Transverse colon (tissue), 4 donors: Measurements from ENCODE around the gene COL19A1. TPM values are rescaled to one million over a fixed set of nuclear protein-coding genes. Genes with fewer than 3 reads are reported as not detected.

Experiments
- DNase-seq: peaks from one replicate; pipeline ENCODE4 v3.0.0-alpha.2; 2019
- H3K27ac ChIP-seq, 4 donors: fragments of 200-600 bp; sonication (generic); 2 replicates each; pipeline ENCODE4 v1.5.1; 2016 to 2018; ENCODE audit warnings: inconsistent platforms in 4 of 4
- H3K27me3 ChIP-seq: fragments of 200-600 bp; sonication (generic); 2 replicates; pipeline ENCODE4 v1.5.1; 2017; ENCODE audit warnings: inconsistent platforms
- H3K36me3 ChIP-seq, 4 donors: fragments of 200-600 bp; sonication (generic); 2 replicates each; pipeline ENCODE4 v1.5.1; 2017 to 2019; ENCODE audit warnings: inconsistent platforms in 4 of 4
- H3K4me1 ChIP-seq, 4 donors: fragments of 200-600 bp; sonication (generic); 2 replicates each; pipeline ENCODE4 v1.5.1; 2017 to 2020; ENCODE audit warnings: inconsistent platforms in 4 of 4
- H3K4me3 ChIP-seq, 4 donors: fragments of 200-600 bp; sonication (generic); 1 replicate in 1 of 4; 2 replicates in 3 of 4; pipeline versions ENCODE4 v1.5.1 to v1.6.1; 2017 to 2019; ENCODE audit warnings: inconsistent platforms in 4 of 4
- H3K9me3 ChIP-seq, 2 donors: fragments of 200-600 bp; sonication (generic); 2 replicates each; pipeline ENCODE4 v1.5.1; 2017 to 2019; ENCODE audit warnings: inconsistent platforms in 2 of 2
- CTCF ChIP-seq, 5 experiments: fragments of 200-600 bp in 3 of 5; fragments of 450-650 bp in 2 of 5; sonication (generic) in 3 of 5; IDR thresholded peaks; 1 replicate in 2 of 5; 2 replicates in 3 of 5; pipeline ENCODE4 v1.5.1; 2016 to 2017; ENCODE audit warnings: antibody characterized with exemption in 5 of 5, inconsistent platforms in 3 of 5, mild to moderate bottlenecking in 2 of 5, moderate library complexity in 1 of 5
- EP300 ChIP-seq: sonication (generic); formaldehyde crosslinking; IDR thresholded peaks from one replicate; pipeline ENCODE4 v1.6.1; 2017; ENCODE audit warnings: antibody characterized with exemption, low read depth
- POLR2A ChIP-seq: fragments of 450-650 bp; IDR thresholded peaks from one replicate; pipeline ENCODE4 v1.6.1; 2016; ENCODE audit warnings: antibody characterized with exemption, mild to moderate bottlenecking, moderate library complexity
- POLR2AphosphoS5 ChIP-seq, 3 donors: sonication (generic); formaldehyde crosslinking; IDR thresholded peaks; one replicate each; pipeline ENCODE4 v1.6.1; 2016; ENCODE audit warnings: antibody characterized with exemption in 3 of 3
- WGBS, 2 donors: methylation state at CpG; one replicate each; pipeline ENCODE4 v1.1.5; 2018; ENCODE audit warnings: low coverage in 1 of 2; 5-methylcytosine and 5-hydroxymethylcytosine counted together
- in situ Hi-C, 4 donors: fragments of 200-750 bp; cut with MboI; loops; one replicate each; pipeline versions ENCODE4 v1.15.0 to v1.15.1; 2017; ENCODE audit warnings: low sequenced_read_pairs in 3 of 4, low pct_ligation_motif_present in 1 of 4, low pct_unique_long_range_greater_than_20kb in 1 of 4
- intact Hi-C: fragments of 100-400 bp; cut with DNase I; formaldehyde crosslinking; loops from one replicate; pipeline ENCODE4 v1.15.1; 2023; ENCODE audit warnings: low total_unique reads
- total RNA-seq, 4 donors: library from RNA; depleted of rRNA; stranded (reverse); fragments of >200 nt; gene quantifications; one replicate each; pipeline ENCODE4 v1.1.0, GENCODE V29; 2016

The COL19A1 gene
- total RNA-seq, 4 donors from 2014 or later, result 0.27 to 3.3 (median 0.37) TPM; not detected in 1

GRCh38 chr6:70168681-70169377 is 302.5 kb downstream of the COL19A1 start:
- no peak overlapping the region for H3K4me3 ChIP-seq
- H3K9me3 ChIP-seq, result no peaks in the 10 kb centered on the region
- intact Hi-C loops (no loop called here), in situ Hi-C loops (no loop called here)
- no peak for DNase-seq
- no peaks in the 10 kb centered on the region for H3K36me3 ChIP-seq
- no peaks in the 10 kb centered on the region for H3K4me1 ChIP-seq
- TF ChIP-seq POLR2A, result no peak
- no peak for TF ChIP-seq EP300
- TF ChIP-seq CTCF (IDR thresholded peaks at IDR 0.05), result no peak
- TF ChIP-seq POLR2AphosphoS5 (IDR thresholded peaks at IDR 0.05), result no peak
- WGBS, 2 donors, result 72 to 75% methylated on average over 5 of the region's 5 CpGs
- H3K27ac ChIP-seq, result no peak overlapping the region
- peaks cover 28% of the 10 kb centered on the region for H3K27me3 ChIP-seq

- no peak for DNase-seq
- H3K27me3 ChIP-seq, result peaks cover 22% of the 10 kb centered on the region
- intact Hi-C loops (no loop called here), in situ Hi-C loops (no loop called here)
- no peaks in the 10 kb centered on the region for H3K9me3 ChIP-seq
- no peak for TF ChIP-seq POLR2A
- no peak for TF ChIP-seq CTCF (IDR thresholded peaks at IDR 0.05)
- H3K4me1 ChIP-seq, result no peaks in the 10 kb centered on the region
- no peak overlapping the region for H3K4me3 ChIP-seq
- H3K27ac ChIP-seq, result no peak overlapping the region
- H3K36me3 ChIP-seq, result no peaks in the 10 kb centered on the region
These were observed 304.9 kb downstream of the COL19A1 start for GRCh38 chr6:70171236-70171635.

- TF ChIP-seq POLR2AphosphoS5 (IDR thresholded peaks at IDR 0.05), result no peak
- no peak overlapping the region for H3K27ac ChIP-seq
- H3K36me3 ChIP-seq, result no peaks in the 10 kb centered on the region
- no peaks in the 10 kb centered on the region for H3K9me3 ChIP-seq
- no peaks in the 10 kb centered on the region for H3K4me1 ChIP-seq
- in situ Hi-C loops, result no loop called here
- DNase-seq, result no peak
- peaks cover 15% of the 10 kb centered on the region for H3K27me3 ChIP-seq
- H3K4me3 ChIP-seq, result no peak overlapping the region
- 54 to 58% methylated on average over 2 of the region's 2 CpGs for WGBS, 2 donors
- intact Hi-C loops, result no loop called here
These were observed 305.9 kb downstream of the COL19A1 start for GRCh38 chr6:70172252-70172651.

- DNase-seq, result no peak
- Histone ChIP-seq H3K4me1 (no peaks in the 10 kb centered on the region), H3K27me3 (no peaks in the 10 kb centered on the region), H3K4me3 (no peak overlapping the region), H3K36me3 (no peaks in the 10 kb centered on the region), H3K9me3 (no peaks in the 10 kb centered on the region), H3K27ac (no peak overlapping the region)
- intact Hi-C loops, result no loop called here
- in situ Hi-C loops, result no loop called here
- TF ChIP-seq POLR2AphosphoS5 (IDR thresholded peaks at IDR 0.05) (no peak), POLR2A (no peak), CTCF (IDR thresholded peaks at IDR 0.05) (no peak), EP300 (no peak)
- WGBS, 2 donors, result 70 to 79% methylated on average over 2 of the region's 2 CpGs
These were observed 309.4 kb downstream of the COL19A1 start for GRCh38 chr6:70175770-70176169.
